Measurements from ENCODE around the gene DNAJC27. TPM values are rescaled to one million over a fixed set of nuclear protein-coding genes. Genes with fewer than 3 reads are reported as not detected.
A peak's percentile ranks its signal among the peaks of the same experiment; 100 is the strongest.
"Not testable (repeated sequence)": the region's sequence is repeated elsewhere in the genome, so short reads cannot be mapped to it uniquely, and the experiment has no call there.

Gene DNAJC27
- total RNA-seq (2014; rRNA removed; shearing (Covaris generic); ENCODE audit: low replicate concordance): 0.59 and 0.96 TPM in 2 replicates

DNA sequence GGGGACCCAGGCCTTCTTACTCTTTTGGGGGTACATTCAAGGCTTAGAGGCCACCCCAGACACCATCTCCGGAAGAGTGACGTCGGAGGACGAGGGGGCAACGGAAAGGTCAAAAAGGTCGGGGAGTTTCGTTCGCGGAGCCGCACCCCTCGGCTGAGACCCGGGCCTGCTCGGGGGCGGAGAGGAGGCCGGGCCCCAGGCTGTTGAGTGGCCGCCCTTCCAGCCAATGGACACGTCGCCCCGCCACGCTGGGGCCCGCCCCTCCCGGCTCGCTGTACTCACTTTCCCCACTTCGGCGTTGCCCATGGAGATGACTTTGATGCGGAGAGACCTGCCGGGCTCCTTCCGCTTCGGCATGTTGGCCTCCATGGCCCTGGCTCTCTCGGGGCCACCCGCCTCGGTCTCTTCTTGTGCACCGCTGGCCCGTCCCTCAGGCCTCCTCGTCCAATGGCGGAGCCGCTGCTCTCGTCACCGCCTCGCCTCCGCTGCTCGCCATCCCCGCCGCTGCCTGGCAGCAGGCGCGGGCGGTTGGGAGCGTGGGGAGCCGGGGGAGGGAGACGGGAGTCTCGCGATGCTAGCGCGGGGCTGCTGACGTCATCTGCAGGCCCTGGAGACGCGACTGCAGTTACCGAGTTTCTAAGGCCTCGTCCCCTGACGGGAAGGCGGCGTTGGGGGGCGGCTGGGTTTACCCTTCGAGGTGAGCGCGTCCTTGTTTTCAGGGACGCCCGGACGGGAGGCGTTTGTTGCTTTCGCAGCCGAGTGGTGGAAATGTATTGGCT is at the start of gene DNAJC27:
Gene DNAJC27, minus strand, starts transcription at position 420 of the 779 bp plus-strand sequence. Its CDS starts 51 bp downstream, at position 369.
- Histone ChIP-seq H3K27me3 (no peaks in the 10 kb centered on the region), H3K4me3 (peak within 1 kb of the TSS; percentile 86), H3K9me3 (no peaks in the 10 kb centered on the region), H3K36me3 (peaks cover 9% of the 10 kb centered on the region)
- DNase-seq: peak; percentile 97

DNA sequence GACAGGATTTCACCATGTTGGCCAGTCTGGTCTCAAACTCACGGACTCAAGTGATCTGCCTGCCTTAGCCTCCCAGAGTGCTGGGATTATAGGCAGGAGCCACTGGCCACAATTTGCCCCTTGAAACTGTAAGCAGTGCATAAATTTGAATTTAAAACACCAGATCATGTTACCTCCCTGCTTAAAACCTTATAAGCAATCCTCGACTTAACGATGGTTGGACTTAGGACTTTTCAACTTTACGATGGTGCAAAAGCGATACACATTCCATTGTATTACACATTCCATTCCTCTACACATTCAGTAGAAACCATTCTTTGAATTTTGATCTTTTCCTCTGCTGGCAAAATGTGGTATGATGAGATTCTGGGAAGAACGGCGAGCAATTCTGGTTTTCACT is 46.9 kb upstream of the DNAJC27 start:
- DNase-seq: no peak
- no peaks in the 10 kb centered on the region for H3K27me3 ChIP-seq
- H3K36me3 ChIP-seq: no peaks in the 10 kb centered on the region
- H3K4me3 ChIP-seq: no peak overlapping the region
- no peaks in the 10 kb centered on the region for H3K9me3 ChIP-seq

GRCh38 chr2:25014631-25015030 is 42.9 kb upstream of the DNAJC27 start:
- no peak for DNase-seq
- H3K36me3 ChIP-seq: no peaks in the 10 kb centered on the region
- H3K9me3 ChIP-seq: no peaks in the 10 kb centered on the region
- no peak overlapping the region for H3K4me3 ChIP-seq
- H3K27me3 ChIP-seq: no peaks in the 10 kb centered on the region

GRCh38 chr2:25011342-25011741 is 39.6 kb upstream of the DNAJC27 start:
- not testable (repeated sequence) for H3K36me3 ChIP-seq, H3K27me3 ChIP-seq, H3K9me3 ChIP-seq, DNase-seq, H3K4me3 ChIP-seq

DNA sequence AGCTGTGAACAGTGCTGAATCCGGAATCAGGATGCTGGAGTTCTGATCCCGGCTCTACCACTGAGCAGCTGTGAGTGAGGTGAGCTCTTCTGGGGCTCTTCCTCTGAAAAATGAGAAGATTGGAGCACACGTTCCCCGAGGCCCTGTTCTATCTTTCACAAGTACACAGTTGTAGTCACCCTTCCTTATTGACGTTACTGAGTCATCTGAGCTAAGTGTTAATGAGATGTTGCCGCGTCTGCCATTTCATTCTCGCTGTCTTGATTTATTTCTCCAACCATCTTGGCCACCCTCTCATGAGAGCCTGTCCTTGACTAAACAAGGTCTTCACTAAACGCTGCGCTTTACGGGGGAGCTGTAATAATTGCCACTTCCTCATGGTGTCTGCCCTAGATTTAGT is 38.2 kb upstream of the DNAJC27 start:
- DNase-seq: no peak
- H3K36me3 ChIP-seq: no peaks in the 10 kb centered on the region

DNA sequence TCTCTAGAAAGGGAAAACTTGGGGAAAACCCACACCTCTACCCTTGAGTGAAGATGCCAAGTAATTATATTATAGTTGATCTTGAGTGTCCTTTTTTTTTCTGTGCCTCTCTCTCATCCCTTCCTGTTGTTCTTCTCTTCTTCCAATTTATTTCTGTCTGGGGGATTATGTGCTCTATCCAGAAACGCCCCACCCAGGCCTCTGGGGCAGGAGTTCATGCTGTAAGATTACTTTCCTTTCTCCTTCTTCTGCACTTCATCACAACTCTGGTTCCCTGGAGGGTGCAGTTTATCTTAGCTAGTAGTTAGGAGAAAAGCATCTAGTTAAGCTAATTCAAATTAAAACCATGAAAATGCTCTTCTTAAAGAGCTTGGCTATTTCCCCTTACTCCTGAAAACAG is 30.3 kb upstream of the DNAJC27 start:
- Histone ChIP-seq H3K27me3 (no peaks in the 10 kb centered on the region), H3K36me3 (no peaks in the 10 kb centered on the region), H3K4me3 (no peak overlapping the region), H3K9me3 (no peaks in the 10 kb centered on the region)
- no peak for DNase-seq

More for the DNA sequence above, 38.2 kb upstream of the DNAJC27 start:
- no peak overlapping the region for H3K4me3 ChIP-seq
- H3K9me3 ChIP-seq: no peaks in the 10 kb centered on the region
- H3K27me3 ChIP-seq: no peaks in the 10 kb centered on the region

GRCh38 chr2:25001325-25001637 is 29.5 kb upstream of the DNAJC27 start:
- H3K36me3 ChIP-seq: no peaks in the 10 kb centered on the region
- no peaks in the 10 kb centered on the region for H3K27me3 ChIP-seq
- no peak overlapping the region for H3K4me3 ChIP-seq
- no peak for DNase-seq
- H3K9me3 ChIP-seq: no peaks in the 10 kb centered on the region

- DNase-seq: peak; percentile 29
- Histone ChIP-seq H3K4me3 (no peak overlapping the region), H3K36me3 (no peaks in the 10 kb centered on the region), H3K9me3 (no peaks in the 10 kb centered on the region), H3K27me3 (no peaks in the 10 kb centered on the region)
Measured at GRCh38 chr2:25000503-25001324, 29.0 kb upstream of the DNAJC27 start.

GRCh38 chr2:25000036-25000435 is 28.3 kb upstream of the DNAJC27 start:
- H3K9me3 ChIP-seq: no peaks in the 10 kb centered on the region
- no peaks in the 10 kb centered on the region for H3K36me3 ChIP-seq
- no peaks in the 10 kb centered on the region for H3K27me3 ChIP-seq
- no peak overlapping the region for H3K4me3 ChIP-seq
- DNase-seq: no peak

DNA sequence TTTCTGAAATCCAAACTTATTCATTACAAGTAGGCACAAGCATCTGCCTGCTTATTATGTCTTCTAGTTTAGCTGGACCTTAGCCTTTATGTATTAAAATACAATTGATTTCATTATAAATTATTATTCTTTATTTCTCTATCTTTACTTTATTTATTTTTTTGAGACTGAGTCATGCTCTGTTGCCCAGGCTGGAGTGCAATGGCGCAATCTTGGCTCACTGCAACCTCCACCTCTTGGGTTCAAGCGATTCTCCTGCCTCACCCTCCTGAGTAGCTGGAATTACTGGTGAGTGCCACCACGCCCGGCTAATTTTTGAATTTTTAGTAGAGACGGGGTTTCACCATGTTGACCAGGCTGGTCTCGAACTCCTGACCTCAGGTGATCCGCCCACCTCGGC is 27.3 kb upstream of the DNAJC27 start:
- not testable (repeated sequence) for H3K4me3 ChIP-seq, H3K36me3 ChIP-seq, DNase-seq, H3K9me3 ChIP-seq, H3K27me3 ChIP-seq

GRCh38 chr2:24994146-24994724 is 22.5 kb upstream of the DNAJC27 start:
- DNase-seq: no peak
- H3K9me3 ChIP-seq: no peaks in the 10 kb centered on the region
- no peaks in the 10 kb centered on the region for H3K36me3 ChIP-seq
- no peak overlapping the region for H3K4me3 ChIP-seq
- no peaks in the 10 kb centered on the region for H3K27me3 ChIP-seq

DNA sequence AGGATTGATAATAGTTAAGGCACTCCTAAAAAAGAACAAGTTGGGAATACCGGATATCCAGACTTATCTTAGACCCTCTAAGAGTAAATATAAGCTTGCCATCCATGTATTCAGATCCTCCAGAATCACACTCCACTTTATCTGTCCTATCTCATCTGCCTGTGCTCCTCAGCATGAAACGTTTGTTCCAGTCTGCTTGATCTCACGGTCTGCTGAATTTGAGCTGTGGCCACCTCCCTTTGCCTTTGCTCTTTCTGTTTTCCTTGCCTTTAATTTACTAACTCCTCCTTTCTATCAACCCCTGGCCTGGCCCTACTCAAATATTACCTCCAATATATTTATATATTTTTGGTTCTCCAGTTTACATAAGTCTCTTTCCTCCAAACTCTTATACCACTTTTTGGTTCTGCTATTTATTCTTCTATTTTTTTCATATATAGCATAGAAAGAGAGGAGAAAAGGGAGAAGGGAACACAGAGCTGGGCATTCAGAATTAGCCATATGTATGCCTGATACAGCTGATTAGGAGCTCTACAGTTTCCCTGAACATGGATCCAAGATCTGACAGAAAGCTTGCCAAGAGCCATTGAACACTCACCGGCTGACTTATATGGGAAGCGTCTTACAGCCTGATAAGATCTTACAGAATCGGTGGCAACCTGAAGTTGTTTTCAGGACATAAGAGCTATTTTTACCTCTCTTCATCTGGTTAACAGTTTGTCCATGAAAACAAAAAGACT is 21.8 kb upstream of the DNAJC27 start:
- Histone ChIP-seq H3K27me3 (no peaks in the 10 kb centered on the region), H3K4me3 (no peak overlapping the region), H3K36me3 (no peaks in the 10 kb centered on the region), H3K9me3 (no peaks in the 10 kb centered on the region)
- no peak for DNase-seq

DNA sequence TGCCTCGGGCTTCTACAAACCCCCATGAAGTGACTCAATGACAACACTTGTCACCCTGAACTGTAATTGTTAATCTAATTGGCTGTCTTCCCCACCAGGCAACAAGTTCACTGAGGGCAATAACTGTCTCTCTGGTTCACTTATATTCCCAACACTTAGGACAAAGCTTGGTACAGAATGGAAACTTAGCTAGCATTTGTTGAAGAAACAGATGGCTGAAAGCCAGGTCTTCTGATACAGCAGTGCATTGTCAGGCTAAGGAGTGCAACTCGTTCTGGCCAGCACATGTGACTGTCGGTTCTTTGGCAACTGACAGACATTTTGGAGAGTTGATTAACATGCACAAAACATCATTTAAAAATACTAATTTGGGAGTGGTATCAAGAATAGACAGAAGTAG is 14.6 kb upstream of the DNAJC27 start:
- H3K9me3 ChIP-seq: no peaks in the 10 kb centered on the region
- H3K4me3 ChIP-seq: no peak overlapping the region
- no peak for DNase-seq
- H3K36me3 ChIP-seq: no peaks in the 10 kb centered on the region
- no peaks in the 10 kb centered on the region for H3K27me3 ChIP-seq

GRCh38 chr2:24985511-24985910 is 13.8 kb upstream of the DNAJC27 start:
- DNase-seq: no peak
- H3K9me3 ChIP-seq: no peaks in the 10 kb centered on the region
- no peaks in the 10 kb centered on the region for H3K27me3 ChIP-seq
- no peak overlapping the region for H3K4me3 ChIP-seq
- no peaks in the 10 kb centered on the region for H3K36me3 ChIP-seq

GRCh38 chr2:24984912-24985311 is 13.2 kb upstream of the DNAJC27 start:
- Histone ChIP-seq H3K9me3 (no peaks in the 10 kb centered on the region), H3K4me3 (no peak overlapping the region)
- DNase-seq: no peak

GRCh38 chr2:24981411-24982136 is 9.8 kb upstream of the DNAJC27 start:
- no peaks in the 10 kb centered on the region for H3K36me3 ChIP-seq

More at GRCh38 chr2:24984912-24985311, 13.2 kb upstream of the DNAJC27 start:
- Histone ChIP-seq H3K27me3 (no peaks in the 10 kb centered on the region), H3K36me3 (no peaks in the 10 kb centered on the region)

More at GRCh38 chr2:24981411-24982136, 9.8 kb upstream of the DNAJC27 start:
- H3K9me3 ChIP-seq: no peaks in the 10 kb centered on the region
- no peak for DNase-seq
- no peak overlapping the region for H3K4me3 ChIP-seq
- no peaks in the 10 kb centered on the region for H3K27me3 ChIP-seq

Measured in MG63 (cell line).